Measurements from ENCODE around the gene COMMD10.
"Not testable (repeated sequence)": the region's sequence is repeated elsewhere in the genome, so short reads cannot be mapped to it uniquely, and the experiment has no call there.

Gene COMMD10

GRCh38 chr5:116104941-116105340 is 20.1 kb downstream of the COMMD10 start:
- not testable (repeated sequence) for DNase-seq

GRCh38 chr5:116115163-116115562 is 30.3 kb downstream of the COMMD10 start:
- no peak for DNase-seq

- DNase-seq, result no peak
Observed at GRCh38 chr5:116130471-116130870, 45.6 kb downstream of the COMMD10 start.

- no peak for DNase-seq
Observed at GRCh38 chr5:116130976-116131375, 46.2 kb downstream of the COMMD10 start.

- DNase-seq, result no peak
Observed at GRCh38 chr5:116133281-116133680, 48.5 kb downstream of the COMMD10 start.

GRCh38 chr5:116135344-116135743 is 50.5 kb downstream of the COMMD10 start:
- DNase-seq, result no peak

- DNase-seq, result peak; percentile 33
Observed at GRCh38 chr5:116137544-116138378, 52.9 kb downstream of the COMMD10 start.

GRCh38 chr5:116142495-116142894 is 57.7 kb downstream of the COMMD10 start:
- no peak for DNase-seq

- DNase-seq, result no peak
Observed at GRCh38 chr5:116144103-116144502, 59.3 kb downstream of the COMMD10 start.

GRCh38 chr5:116144991-116145390 is 60.2 kb downstream of the COMMD10 start:
- no peak for DNase-seq

- no peak for DNase-seq
Observed at GRCh38 chr5:116145416-116145815, 60.6 kb downstream of the COMMD10 start.

- no peak for DNase-seq
Observed at GRCh38 chr5:116152169-116152568, 67.3 kb downstream of the COMMD10 start.

- DNase-seq, result no peak
Observed at GRCh38 chr5:116153687-116154174, 68.9 kb downstream of the COMMD10 start.

GRCh38 chr5:116154252-116154651 is 69.4 kb downstream of the COMMD10 start:
- no peak for DNase-seq

GRCh38 chr5:116154931-116155330 is 70.1 kb downstream of the COMMD10 start:
- DNase-seq, result no peak

GRCh38 chr5:116157902-116158301 is 73.1 kb downstream of the COMMD10 start:
- DNase-seq, result no peak

GRCh38 chr5:116159006-116159405 is 74.2 kb downstream of the COMMD10 start:
- no peak for DNase-seq

GRCh38 chr5:116174111-116174510 is 89.3 kb downstream of the COMMD10 start:
- DNase-seq, result no peak

- DNase-seq, result no peak
Observed at GRCh38 chr5:116176121-116176520, 91.3 kb downstream of the COMMD10 start.

GRCh38 chr5:116178925-116179324 is 94.1 kb downstream of the COMMD10 start:
- DNase-seq, result no peak

- DNase-seq, result no peak
Observed at GRCh38 chr5:116209166-116209565, 124.3 kb downstream of the COMMD10 start.

GRCh38 chr5:116212225-116212624 is 127.4 kb downstream of the COMMD10 start:
- DNase-seq, result no peak

- no peak for DNase-seq
Observed at GRCh38 chr5:116216246-116216645, 131.4 kb downstream of the COMMD10 start.

GRCh38 chr5:116225281-116225922 is 140.6 kb downstream of the COMMD10 start:
- no peak for DNase-seq
